HepG2 (cell line): Measurements from ENCODE around the gene SLC7A10.

Source experiments
- CTCF ChIP-seq: sonication (generic); formaldehyde crosslinking; IDR thresholded peaks from 2 replicates; pipeline ENCODE4 v1.5.0; 2020; ENCODE audit warnings: mild to moderate bottlenecking, missing genetic modification reagents, moderate library complexity
- E2F1 ChIP-seq: sonication (generic); formaldehyde crosslinking; IDR thresholded peaks from 2 replicates; pipeline ENCODE4 v1.5.0; 2020; ENCODE audit warnings: missing genetic modification reagents
- POLR2AphosphoS5 ChIP-seq: IDR thresholded peaks from 2 replicates; pipeline ENCODE4 v1.6.1; 2012; ENCODE audit warnings: low read depth, low read length
- RAD21 ChIP-seq: fragments of 450-650 bp; formaldehyde crosslinking; IDR thresholded peaks from 2 replicates; pipeline ENCODE4 v1.5.0; 2020; ENCODE audit warnings: mild to moderate bottlenecking
- USF2 ChIP-seq, 2 experiments: sonication (generic) in 1 of 2; formaldehyde crosslinking in 1 of 2; IDR thresholded peaks; 2 replicates each; pipeline versions ENCODE4 v1.5.1 to v1.6.1; 2011 to 2020; ENCODE audit warnings: borderline replicate concordance in 1 of 2, low read depth in 1 of 2, low read length in 1 of 2, mild to moderate bottlenecking in 1 of 2, missing genetic modification reagents in 1 of 2, moderate library complexity in 1 of 2
- YEATS4 ChIP-seq: sonication (generic); formaldehyde crosslinking; IDR thresholded peaks from 2 replicates; pipeline ENCODE4 v1.4.0; 2020; ENCODE audit warnings: missing genetic modification reagents, borderline replicate concordance
- ZBTB7A ChIP-seq: sonication (generic); formaldehyde crosslinking; IDR thresholded peaks from 2 replicates; pipeline ENCODE4 v1.8.0; 2022; ENCODE audit warnings: mild to moderate bottlenecking, missing genetic modification reagents
- ZNF510 ChIP-seq: sonication (generic); formaldehyde crosslinking; IDR thresholded peaks from 2 replicates; pipeline ENCODE4 v1.4.0; 2020; ENCODE audit warnings: low read depth, mild to moderate bottlenecking, missing genetic modification reagents
- ZNF781 ChIP-seq: sonication (generic); formaldehyde crosslinking; IDR thresholded peaks from 2 replicates; pipeline ENCODE4 v1.5.1; 2020; ENCODE audit warnings: borderline replicate concordance, mild to moderate bottlenecking, missing genetic modification reagents; ENCODE audit errors: not compliant biosample characterization
- ZSCAN21 ChIP-seq: sonication (generic); formaldehyde crosslinking; IDR thresholded peaks from 2 replicates; pipeline ENCODE4 v1.8.0; 2022; ENCODE audit warnings: mild to moderate bottlenecking, missing genetic modification reagents, moderate library complexity, borderline replicate concordance

GRCh38 chr19:33246709-33247440 lies 21.2 kb upstream of the SLC7A10 start:
- TF ChIP-seq RAD21 (no peak), ZBTB7A (CRISPR knock-in tag) (no peak), CTCF (CRISPR knock-in tag) (no peak), ZNF510 (CRISPR knock-in tag) (no peak), E2F1 (no peak), ZSCAN21 (CRISPR knock-in tag) (no peak), POLR2AphosphoS5 (no peak), USF2 (IDR thresholded peaks at IDR 0.05; ENCODE audit: low read depth, low read length) (no peak), USF2 (CRISPR knock-in tag; IDR thresholded peaks at IDR 0.05; ENCODE audit: borderline replicate concordance) (no peak), ZNF781 (CRISPR knock-in tag) (no peak), YEATS4 (no peak)
